Measurements from ENCODE around the gene MICAL2. TPM values are rescaled to one million over a fixed set of nuclear protein-coding genes. Genes with fewer than 3 reads are reported as not detected.
A peak's percentile ranks its signal among the peaks of the same experiment; 100 is the strongest.

Gene MICAL2
- total RNA-seq, 1 donor from 2014 or later, result 140 TPM

DNA sequence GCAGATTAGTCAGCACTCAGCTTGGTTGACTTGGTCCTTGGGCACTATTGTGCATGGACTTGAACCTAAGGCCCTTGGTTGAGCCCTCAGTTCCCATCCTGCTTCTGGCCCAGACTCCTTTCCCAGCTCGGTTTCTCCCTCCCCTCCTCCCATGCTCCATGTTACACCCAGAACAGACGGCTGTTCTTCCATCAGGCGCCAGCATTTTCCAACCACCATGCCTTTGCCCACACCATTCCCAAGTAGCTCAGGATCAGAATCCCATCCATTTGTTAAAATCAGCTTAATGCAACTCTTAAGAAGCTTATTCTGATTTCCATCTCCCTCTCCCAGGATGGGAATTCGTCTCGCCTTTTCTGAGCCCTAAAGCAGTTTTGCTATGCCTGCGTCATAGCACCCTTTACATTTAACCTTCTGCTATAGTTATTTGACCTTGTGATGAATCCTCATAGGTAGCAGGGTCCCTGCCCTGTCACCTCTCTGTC is 110.7 kb downstream of the MICAL2 start:
- no peak for DNase-seq (ENCODE audit: low read depth in 2 of 2)

DNA sequence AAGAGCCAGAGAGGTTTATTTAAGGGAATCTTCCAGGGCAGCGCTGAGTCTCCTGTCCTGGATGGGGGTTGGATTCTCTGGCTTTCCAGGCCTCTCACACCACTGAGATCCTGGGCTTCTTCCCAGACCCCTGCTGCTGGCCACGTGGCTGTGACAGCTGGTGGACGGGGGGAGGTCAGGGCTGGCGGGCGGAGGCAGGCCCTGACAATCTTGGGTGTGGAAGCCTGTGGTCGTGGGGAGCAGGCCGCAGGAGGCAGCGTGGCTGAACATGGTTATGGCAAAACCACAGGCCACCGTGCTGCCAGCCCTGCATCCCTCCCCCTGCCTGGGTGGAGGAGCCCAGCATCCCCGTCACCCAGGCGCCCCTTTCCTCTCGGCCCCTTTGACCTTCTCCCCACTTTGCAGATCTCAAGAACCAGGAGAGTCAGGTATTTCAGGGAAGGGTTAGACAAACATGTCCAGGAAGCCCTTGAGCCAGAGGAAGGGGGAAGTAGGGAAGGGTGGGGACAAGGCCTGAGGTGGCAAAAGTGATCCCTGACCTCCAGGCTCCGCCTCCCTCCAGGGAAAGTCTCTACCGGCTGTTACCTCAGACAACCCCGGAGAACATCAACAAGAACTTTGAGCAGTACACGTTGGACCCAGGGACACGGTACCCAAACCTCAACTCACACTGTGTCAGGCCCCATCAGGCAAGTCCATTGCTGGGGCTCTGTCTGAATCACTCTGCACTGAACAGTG is 111.8 kb downstream of the MICAL2 start:
- no peak for DNase-seq (ENCODE audit: low read depth in 2 of 2)

- no peak for DNase-seq (ENCODE audit: low read depth in 2 of 2)
Measured at GRCh38 chr11:12223771-12224536, 113.6 kb downstream of the MICAL2 start.

GRCh38 chr11:12224537-12224893 is 114.1 kb downstream of the MICAL2 start:
- DNase-seq (ENCODE audit: low read depth in 2 of 2), result peak; percentile 81 to 94

DNA sequence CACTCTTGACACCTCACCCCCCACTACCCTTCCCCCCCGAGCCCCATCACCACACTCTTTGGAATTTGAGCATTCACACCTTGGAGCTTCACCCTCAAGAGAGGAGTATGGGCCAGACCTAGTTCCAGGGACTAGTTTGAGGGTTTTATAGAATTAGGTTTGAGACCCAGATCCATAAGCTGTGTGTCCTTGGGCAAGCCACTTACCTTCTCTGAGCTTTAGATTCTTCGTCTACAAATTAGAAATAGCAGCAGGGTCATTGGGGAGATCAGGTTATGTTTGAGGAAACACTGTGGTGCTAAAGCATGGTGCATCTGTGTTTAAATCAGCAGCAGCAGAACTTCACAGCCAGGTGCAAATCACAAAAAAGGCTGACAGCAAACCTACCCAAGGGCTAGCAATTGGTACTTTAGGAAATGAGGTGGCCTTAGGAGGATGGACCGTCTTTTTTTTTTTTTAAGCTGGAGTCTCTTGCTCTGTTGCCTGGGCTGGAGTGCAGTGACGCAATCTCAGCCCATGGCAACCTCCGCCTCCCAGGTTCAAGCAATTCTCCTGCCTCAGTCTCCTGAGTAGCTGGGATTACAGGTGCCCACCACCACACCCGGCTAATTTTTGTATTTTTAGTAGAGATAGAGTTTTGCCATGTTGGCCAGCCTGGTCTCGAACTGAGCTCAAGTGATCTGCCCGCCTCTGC is 114.8 kb downstream of the MICAL2 start:
- DNase-seq (ENCODE audit: low read depth in 2 of 2), result no peak

GRCh38 chr11:12226093-12226492 is 115.7 kb downstream of the MICAL2 start:
- DNase-seq (ENCODE audit: low read depth in 2 of 2), result no peak

GRCh38 chr11:12229450-12230229 is 119.2 kb downstream of the MICAL2 start:
- no peak for DNase-seq (ENCODE audit: low read depth in 2 of 2)

DNA sequence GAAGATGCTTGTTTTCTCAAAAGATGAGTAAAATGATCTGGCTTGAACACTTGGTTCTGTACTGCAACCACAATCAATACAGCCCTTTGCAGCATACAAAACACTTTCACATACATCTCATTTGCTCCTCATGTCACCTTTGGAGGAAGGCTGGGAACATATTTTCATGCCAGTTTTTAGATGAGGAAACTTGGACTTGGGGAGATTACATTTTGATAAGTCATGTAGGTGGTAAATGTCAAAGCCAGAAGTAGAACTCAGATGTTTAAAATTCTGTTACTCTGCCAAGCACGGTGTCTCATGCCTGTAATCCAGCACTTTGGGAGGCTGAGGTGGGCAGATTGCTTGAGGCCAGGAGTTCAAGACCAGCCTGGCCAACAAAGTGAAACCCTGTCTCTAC is 121.8 kb downstream of the MICAL2 start:
- DNase-seq (ENCODE audit: low read depth in 2 of 2), result no peak

DNA sequence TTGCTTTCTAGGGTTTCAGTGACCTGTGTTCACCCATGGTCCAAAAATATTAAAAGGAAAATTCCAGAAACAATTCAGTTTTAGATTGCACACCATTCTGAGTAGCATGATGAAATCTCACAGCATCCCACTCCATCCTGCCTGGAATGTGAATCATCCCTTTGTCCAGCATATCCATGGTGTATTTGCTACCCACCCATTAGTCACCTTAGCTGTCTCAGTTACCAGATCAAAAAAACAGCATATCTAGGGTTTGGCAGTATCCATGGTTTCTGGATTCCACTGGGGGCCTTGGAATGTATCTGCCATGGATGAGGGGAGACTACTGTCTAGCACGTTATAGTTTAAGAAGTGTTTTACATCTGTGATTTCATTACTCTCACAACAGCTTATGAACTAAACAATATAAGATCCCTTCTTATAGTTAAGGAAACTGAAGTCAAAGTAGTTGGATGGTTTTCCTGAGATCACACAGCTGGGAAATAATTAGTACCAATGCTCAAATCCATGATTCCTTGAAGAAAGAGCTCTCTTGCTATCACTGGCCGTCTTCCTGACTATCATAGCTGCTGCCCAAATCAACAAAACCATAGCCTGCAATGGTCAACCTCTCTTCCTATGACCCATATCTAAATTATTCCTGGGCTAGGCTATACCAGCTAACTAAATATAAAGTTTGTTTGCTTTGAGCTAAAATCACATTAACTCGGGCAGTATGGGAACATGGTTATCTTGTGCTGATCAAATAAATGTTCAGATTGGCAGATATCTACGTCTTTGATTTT is 122.6 kb downstream of the MICAL2 start:
- peak; percentile 60 to 84 for DNase-seq (ENCODE audit: low read depth in 2 of 2)

DNA sequence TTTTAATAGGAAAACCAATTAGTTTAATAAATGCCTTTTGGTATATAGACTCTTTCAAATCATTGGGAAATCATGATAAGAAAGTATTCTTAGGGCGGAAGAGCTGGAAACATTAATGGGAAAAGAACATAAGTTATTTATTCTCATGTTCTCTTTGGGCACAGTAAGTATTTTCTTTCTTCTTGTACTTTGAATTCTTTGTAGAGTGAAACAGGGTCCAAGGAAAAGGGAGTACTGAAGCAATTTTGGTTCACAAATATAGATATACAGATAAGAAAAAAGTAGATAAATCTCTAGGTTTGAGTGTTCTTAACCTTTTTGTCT is 123.2 kb downstream of the MICAL2 start:
- no peak for DNase-seq (ENCODE audit: low read depth in 2 of 2)

GRCh38 chr11:12234221-12234620 is 123.8 kb downstream of the MICAL2 start:
- no peak for DNase-seq (ENCODE audit: low read depth in 2 of 2)

- no peak for DNase-seq (ENCODE audit: low read depth in 2 of 2)
Measured at GRCh38 chr11:12235080-12235479, 124.7 kb downstream of the MICAL2 start.

GRCh38 chr11:12235553-12235946 is 125.2 kb downstream of the MICAL2 start:
- peak in 1 of 2 donors; percentile 39 for DNase-seq (ENCODE audit: low read depth in 2 of 2)

GRCh38 chr11:12235947-12236743 is 125.8 kb downstream of the MICAL2 start:
- DNase-seq (ENCODE audit: low read depth in 2 of 2), result peak; percentile 72 to 83

DNA sequence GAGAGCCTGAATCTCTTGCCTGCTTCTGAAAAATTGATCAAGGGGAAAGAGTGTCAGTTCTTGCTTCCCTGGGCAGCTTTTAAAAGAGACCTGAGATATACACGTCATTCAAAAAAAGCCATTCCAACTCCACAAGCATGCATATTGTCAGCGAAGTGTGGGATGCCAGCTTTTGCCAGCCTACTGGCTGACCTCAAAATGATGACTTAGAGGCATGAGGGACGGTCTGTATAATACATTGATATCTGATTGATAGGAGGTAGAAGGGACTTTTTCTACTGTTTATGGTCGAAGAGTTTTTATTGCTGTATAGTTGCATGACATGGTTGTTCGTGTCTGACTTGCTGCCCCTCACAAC is 126.3 kb downstream of the MICAL2 start:
- no peak for DNase-seq (ENCODE audit: low read depth in 2 of 2)

- no peak for DNase-seq (ENCODE audit: low read depth in 2 of 2)
Measured at GRCh38 chr11:12237381-12237784, 127.0 kb downstream of the MICAL2 start.

DNA sequence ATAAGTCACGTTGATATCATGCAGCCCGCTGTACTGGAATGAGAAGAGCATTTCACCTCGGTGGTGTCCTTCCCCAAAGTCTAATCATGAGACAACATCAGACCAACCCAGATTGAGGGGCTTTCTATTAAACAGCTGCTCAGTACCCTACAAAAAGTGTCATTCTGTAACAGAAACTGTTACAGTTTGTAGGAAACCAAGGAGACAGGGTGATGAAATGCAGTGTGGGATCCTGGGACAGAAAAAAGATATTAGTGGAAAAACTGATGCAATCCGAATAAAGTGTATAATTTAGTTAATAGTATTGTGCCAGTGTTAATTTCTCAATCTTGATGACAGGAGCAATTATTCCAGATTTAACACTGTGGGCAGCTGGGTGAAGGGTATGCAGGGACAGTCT is 128.0 kb downstream of the MICAL2 start:
- no peak for DNase-seq (ENCODE audit: low read depth in 2 of 2)

GRCh38 chr11:12239396-12239795 is 129.0 kb downstream of the MICAL2 start:
- DNase-seq (ENCODE audit: low read depth in 2 of 2), result peak in 1 of 2 donors; percentile 72

DNA sequence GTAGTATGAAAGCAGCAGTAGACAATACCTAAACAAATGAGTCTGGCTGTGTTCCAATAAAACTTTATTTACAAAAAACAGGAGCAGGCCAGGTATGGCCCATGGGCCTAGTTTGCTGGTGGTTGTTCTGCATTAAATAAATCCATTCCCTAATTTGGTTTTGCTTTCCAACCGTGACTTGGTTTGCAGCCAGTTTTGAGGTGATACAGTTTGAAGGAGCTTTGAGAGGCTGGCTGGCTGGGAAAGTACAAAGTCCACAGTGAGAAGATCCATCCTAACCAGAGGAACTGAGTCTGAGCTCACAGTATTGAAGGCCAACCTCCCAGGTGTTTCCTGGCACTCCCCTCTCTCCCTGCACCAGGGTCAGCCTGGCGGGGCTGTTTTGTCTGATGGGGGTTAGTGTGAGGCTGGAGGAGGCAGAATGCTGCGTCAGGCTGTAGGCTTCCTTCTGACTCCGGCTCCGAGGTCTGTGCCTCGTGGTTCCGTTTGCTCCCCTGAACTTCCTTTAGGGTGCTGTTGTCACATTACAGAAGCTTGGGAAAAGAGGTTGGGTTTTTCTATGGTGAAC is 129.5 kb downstream of the MICAL2 start:
- DNase-seq (ENCODE audit: low read depth in 2 of 2), result peak; percentile 89 to 98

DNA sequence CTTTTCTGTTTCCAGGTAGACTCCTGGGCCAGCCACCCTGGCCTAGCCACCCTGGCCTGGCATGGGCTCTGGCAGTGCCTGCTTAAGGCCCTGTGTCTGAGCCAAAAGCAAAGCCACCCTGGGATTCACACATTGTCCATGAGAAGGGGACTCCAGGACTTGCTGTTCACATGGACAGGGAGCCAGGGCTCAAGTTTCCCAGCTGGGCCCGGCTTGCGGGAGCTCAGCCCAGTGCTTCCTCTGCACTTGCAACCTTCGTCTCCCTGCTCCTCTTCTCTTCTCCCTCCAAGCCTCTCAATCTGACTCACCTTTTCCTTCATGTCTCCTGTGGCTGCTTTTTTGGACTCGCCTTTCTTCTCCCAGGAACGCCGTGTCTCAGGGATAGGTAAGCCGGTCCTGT is 130.3 kb downstream of the MICAL2 start:
- no peak for DNase-seq (ENCODE audit: low read depth in 2 of 2)
